22Rv1 (cell line): Measurements from ENCODE around the gene DENND4B.

Experiments used
- H3K27ac ChIP-seq: fragments of 450-650 bp; 2 replicates; pipeline ENCODE4 v1.5.1; 2017
- ZFX ChIP-seq: fragments of 450-650 bp; IDR thresholded peaks from 2 replicates; pipeline ENCODE4 v1.6.1; 2017; ENCODE audit warnings: antibody characterized with exemption, borderline replicate concordance
- TF ChIP-seq, protein P1 (sequence below): fragments of 450-650 bp; IDR thresholded peaks from 2 replicates; pipeline ENCODE4 v1.5.1; 2017; ENCODE audit warnings: mild to moderate bottlenecking

DENND4B gene

DNA sequence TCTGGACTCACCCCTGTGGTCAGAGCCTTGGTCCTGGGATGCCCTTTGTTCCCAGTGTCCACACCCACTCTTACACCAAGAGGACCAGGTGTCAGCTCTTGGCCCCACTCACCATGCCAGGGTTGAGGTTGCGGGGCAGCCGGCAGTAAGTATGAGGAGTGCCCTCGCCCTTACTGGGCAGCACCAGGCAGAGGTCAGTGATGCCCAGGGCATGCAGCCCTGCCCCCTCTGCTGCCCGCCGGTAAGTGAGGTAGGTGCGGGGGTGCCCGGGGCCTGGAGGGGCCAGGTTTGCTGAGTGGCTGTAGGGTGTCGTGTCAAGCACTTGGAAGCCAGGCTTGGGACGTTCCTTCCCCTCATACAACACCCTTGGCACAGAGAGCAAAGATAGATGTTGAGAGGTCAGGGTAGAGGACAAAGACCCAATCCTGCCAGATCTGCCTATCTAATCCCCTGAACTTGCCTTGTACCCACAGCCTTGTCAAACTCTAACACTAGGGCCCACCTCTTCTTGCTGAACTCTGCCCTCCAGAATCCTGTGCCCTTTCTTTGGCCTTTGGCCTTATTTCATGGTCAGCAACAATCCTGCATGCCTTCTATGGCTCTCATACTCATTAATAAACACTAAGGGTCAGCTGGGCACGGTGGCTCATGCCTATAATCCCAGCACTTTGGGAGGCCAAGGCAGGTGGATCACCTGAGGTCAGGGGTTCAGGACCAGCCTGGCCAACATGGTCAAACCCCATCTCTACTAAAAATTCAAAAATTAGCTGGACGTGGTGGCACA lies 3.6 kb downstream of the DENND4B start:
- TF ChIP-seq, protein P1, sequence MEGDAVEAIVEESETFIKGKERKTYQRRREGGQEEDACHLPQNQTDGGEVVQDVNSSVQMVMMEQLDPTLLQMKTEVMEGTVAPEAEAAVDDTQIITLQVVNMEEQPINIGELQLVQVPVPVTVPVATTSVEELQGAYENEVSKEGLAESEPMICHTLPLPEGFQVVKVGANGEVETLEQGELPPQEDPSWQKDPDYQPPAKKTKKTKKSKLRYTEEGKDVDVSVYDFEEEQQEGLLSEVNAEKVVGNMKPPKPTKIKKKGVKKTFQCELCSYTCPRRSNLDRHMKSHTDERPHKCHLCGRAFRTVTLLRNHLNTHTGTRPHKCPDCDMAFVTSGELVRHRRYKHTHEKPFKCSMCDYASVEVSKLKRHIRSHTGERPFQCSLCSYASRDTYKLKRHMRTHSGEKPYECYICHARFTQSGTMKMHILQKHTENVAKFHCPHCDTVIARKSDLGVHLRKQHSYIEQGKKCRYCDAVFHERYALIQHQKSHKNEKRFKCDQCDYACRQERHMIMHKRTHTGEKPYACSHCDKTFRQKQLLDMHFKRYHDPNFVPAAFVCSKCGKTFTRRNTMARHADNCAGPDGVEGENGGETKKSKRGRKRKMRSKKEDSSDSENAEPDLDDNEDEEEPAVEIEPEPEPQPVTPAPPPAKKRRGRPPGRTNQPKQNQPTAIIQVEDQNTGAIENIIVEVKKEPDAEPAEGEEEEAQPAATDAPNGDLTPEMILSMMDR: no peak
- H3K27ac ChIP-seq: peak overlapping the region; percentile 7; the same call in 1 of the 2 replicates

DNA sequence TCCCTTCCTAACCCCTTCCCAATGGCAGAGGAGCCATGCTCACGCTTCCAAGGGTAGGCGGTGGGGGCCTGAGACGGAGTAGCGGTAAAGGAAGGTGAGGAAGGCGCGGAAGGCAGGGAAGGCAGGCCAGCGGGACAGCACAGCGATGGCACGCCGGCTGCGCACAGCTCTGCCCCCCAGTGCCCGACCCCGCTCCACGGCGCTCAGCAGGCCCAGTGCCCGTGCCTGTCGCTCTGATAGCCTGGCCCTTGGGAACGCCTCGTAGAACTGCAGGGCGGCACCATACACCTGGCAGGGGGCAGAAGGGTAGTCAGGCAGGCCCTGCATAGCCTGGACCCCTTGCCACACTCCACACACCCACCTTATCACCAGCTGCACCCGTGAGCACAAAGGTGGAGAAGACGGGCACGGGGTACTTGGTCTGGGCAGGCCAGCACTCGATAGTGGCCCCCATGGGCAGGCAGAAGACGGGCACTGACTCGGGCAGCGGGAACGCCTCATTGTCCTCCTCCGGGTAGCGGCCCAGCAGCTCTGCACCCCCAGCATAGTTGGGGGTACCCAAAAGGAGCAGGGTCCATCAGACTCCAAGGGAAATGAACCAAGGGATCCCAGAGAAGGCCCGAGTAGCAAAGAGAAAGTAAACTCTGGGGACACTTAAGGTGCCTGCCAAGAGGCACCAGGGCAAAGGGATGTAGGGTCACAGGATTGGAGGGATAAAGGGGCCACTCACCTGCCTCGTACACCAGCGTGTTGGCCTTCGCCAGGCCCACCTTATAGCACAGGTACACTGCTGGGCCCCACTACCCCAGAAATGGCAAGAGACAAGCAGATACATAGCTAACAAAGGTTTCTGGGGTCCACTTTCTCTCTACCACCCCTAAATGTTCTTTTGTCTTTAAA lies 4.4 kb downstream of the DENND4B start:
- TF ChIP-seq, protein P1: no peak
- TF ChIP-seq ZFX: no peak
- no peak overlapping the region for H3K27ac ChIP-seq

DNA sequence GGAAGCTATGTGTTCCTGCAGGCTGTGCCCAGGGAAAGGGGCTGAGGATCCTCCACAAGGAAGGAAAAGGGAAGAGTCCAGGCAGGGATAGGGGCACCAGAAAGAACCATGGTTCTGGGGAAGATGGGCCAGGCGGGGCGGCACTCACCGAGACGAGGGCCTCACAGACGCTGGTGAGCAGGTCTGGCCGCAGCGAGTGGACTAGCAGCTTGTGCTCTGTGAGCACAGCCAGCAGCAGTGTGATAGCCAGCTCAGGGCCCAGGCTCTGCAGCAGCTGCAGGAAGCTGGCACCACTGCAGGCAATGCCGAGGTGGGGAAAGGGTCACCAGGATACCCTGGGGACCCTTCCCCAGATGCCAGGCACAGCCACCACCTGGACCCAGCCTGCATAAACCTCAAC lies 5.8 kb downstream of the DENND4B start:
- TF ChIP-seq, protein P1: no peak
- TF ChIP-seq ZFX: no peak
- H3K27ac ChIP-seq: no peak overlapping the region

DNA sequence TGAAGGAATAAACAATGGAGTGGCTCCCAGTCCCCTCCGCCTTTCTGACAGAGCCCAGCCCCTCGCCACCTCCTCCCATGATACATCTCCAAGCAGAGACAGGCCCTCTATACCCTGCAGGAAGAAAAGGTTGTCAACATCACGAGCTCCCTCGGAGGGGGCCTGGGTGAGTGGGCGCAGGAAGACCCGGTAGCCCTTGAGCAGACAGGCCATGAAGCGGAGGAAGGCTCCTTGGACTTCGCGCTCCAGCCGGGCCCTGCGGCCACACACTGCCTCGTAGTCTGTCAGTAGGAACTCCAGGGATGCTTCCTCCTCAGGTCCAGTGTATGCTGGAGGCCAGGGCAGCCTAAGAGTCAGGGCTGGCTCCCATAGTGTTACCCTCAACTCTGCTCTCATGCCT lies 7.0 kb downstream of the DENND4B start:
- no peak overlapping the region for H3K27ac ChIP-seq
- TF ChIP-seq ZFX: no peak
- TF ChIP-seq, protein P1: no peak

DNA sequence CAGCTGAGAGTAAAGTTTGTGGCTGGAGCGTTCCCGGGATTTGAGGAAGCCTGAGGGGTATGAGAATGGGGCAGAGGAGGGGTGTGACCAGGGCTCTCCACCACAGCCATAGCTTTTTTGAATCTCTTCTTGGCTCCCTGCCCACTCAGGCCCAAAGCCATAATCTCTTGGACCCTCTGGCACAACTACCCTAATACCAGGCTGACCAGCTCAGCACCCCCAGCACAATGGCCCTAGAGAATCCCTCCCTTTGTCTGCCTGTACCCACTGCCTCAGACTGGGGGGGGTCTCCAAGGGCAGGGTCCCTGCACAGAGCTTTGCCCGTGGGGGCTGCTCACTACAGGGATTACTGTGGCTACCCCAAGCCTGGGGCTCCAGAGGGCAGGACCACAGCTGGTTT lies 7.5 kb downstream of the DENND4B start:
- TF ChIP-seq, protein P1: no peak
- no peak for TF ChIP-seq ZFX
- H3K27ac ChIP-seq: no peak overlapping the region

DNA sequence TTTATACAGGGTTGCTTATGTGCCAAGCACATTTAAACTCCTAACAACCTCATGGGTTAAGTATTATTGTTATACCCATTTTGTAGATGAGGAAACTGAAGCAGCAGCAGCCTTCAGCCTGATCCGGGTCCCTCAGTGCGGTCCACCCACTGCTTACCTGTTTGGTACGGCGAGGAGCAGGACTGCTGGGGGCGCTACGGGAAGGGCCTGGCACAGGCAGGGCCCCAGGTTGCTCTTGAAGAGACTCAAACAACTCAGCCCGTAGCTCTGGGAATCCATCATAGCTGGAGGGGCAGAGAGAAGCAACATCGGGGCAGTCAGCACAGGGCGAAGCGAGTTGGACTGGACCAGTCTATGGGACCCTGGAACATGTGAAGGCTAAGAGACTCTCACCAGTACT lies 9.2 kb downstream of the DENND4B start:
- TF ChIP-seq, protein P1: no peak
- TF ChIP-seq ZFX: no peak
- H3K27ac ChIP-seq: no peak overlapping the region
